Right lobe of liver (tissue), 6 donors: ENCODE measurements around the gene ARPC2. TPM values are rescaled to one million over a fixed set of nuclear protein-coding genes. Genes with fewer than 3 reads are reported as not detected.

Experiments used
- ATAC-seq, 4 donors: fragments of 200-7000 bp; cut with Tn5 transposase; one replicate each; pipeline ENCODE4 v1.9.1; 2020; ENCODE audit warnings: mild to moderate bottlenecking in 4 of 4, moderate library complexity in 4 of 4
- DNase-seq, 3 donors: peaks; one replicate each; pipeline ENCODE4 v3.0.0-alpha.2; 2020
- H3K27ac ChIP-seq, 3 donors: fragments of 200-600 bp; one replicate each; pipeline ENCODE4 v1.8.0; 2022
- H3K27me3 ChIP-seq, 2 donors: fragments of 200-600 bp; one replicate each; pipeline ENCODE4 v1.8.0; 2022
- H3K36me3 ChIP-seq, 4 donors: fragments of 200-600 bp; sonication (generic) in 1 of 4; one replicate each; pipeline versions ENCODE4 v1.5.1 to v1.8.0; 2017 to 2022; ENCODE audit warnings: control low read depth in 1 of 4
- H3K4me1 ChIP-seq, 4 donors: fragments of 200-600 bp; sonication (generic) in 1 of 4; one replicate each; pipeline versions ENCODE4 v1.5.1 to v1.8.0; 2017 to 2022; ENCODE audit warnings: control low read depth in 1 of 4
- H3K4me3 ChIP-seq, 3 donors: fragments of 200-600 bp; one replicate each; pipeline ENCODE4 v1.8.0; 2022
- H3K9me3 ChIP-seq, 4 donors: fragments of 200-600 bp; sonication (generic) in 1 of 4; one replicate each; pipeline versions ENCODE4 v1.5.1 to v1.8.0; 2017 to 2022; ENCODE audit warnings: control low read depth in 1 of 4
- CTCF ChIP-seq, 4 donors: fragments of 200-600 bp in 3 of 4; fragments of 450-650 bp in 1 of 4; IDR thresholded peaks; one replicate each; pipeline versions ENCODE4 v1.5.1 to v1.8.0; 2016 to 2022; ENCODE audit warnings: antibody characterized with exemption in 4 of 4, mild to moderate bottlenecking in 2 of 4
- POLR2A ChIP-seq: fragments of 450-650 bp; IDR thresholded peaks from one replicate; pipeline ENCODE4 v1.6.1; 2017; ENCODE audit warnings: antibody characterized with exemption, mild to moderate bottlenecking
- WGBS: methylation state at CpG from one replicate; pipeline ENCODE4 v1.1.6; 2018; ENCODE audit warnings: low coverage, low lambda C conversion rate; ENCODE audit not compliant: insufficient coverage; ENCODE audit errors: missing lambda C conversion rate; 5-methylcytosine and 5-hydroxymethylcytosine counted together
- intact Hi-C, 2 donors: fragments of 100-400 bp; cut with DNase I; formaldehyde crosslinking; loops; one replicate each; pipeline versions ENCODE4 v1.11.2 to v1.14.1; 2022
- total RNA-seq, 6 experiments: library from RNA; depleted of rRNA in 2 of 6; stranded (reverse); fragments of >200 nt in 2 of 6; fragmentation: NEBNext Ultra II Directional in 3 of 6; extraction: Animal tissue kit (Norgen Biotek cat#: 25700) in 3 of 6; gene quantifications; one replicate each; pipeline versions ENCODE4 v1.1.0 to v1.2.4, GENCODE V29; 2016 to 2023
- donor health status: DM: no; HTN: yes; CAD: no.
- donor health status: DM: no; HTN: no; CAD: no.
- donor health status: DM: no; HTN: no; CAD: no.
- donor health status: DM: no; HTN: yes; CAD: no.
- donor health status: DM: no; HTN: yes; CAD: no.

ARPC2 gene
- total RNA-seq, 6 experiments from 2014 or later = 54.9 to 110 (median 78.1) TPM

GRCh38 chr2:218245214-218245613 is 28.2 kb downstream of the ARPC2 start:
- Histone ChIP-seq H3K27me3 (no peaks in the 10 kb centered on the region), H3K36me3 (peaks cover 12 to 95% (median 36%) of the 10 kb centered on the region in 4 donors), H3K9me3 (no peaks in the 10 kb centered on the region), H3K27ac (no peak overlapping the region), H3K4me1 (no peaks in the 10 kb centered on the region), H3K4me3 (no peak overlapping the region)
- intact Hi-C loops = no loop called here
- 63% methylated on average over 5 of the region's 5 CpGs for WGBS
- ATAC-seq (no peak), DNase-seq (no peak)
- TF ChIP-seq POLR2A (no peak), CTCF (IDR thresholded peaks at IDR 0.05) (no peak)

DNA sequence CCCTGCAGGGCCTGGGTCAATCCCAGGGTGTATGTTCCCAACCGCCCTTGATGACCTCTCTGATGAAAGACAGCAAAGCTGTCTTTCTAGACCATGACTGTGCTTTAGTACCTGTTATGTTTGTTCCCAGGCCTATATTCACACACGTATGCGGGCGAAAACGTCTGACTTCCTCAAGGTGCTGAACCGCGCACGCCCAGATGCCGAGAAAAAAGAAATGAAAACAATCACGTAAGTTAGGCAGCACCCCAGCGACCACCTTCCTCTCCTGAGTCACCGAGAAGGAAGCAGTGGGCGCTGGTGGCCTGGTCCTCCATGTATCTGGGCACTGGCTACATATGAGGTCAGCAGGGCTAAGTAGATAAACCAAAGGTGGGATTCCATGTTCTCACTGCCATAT is 32.7 kb downstream of the ARPC2 start:
- Histone ChIP-seq H3K36me3 (peaks cover 20 to 97% (median 62%) of the 10 kb centered on the region in 4 donors), H3K9me3 (no peaks in the 10 kb centered on the region), H3K27ac (no peak overlapping the region), H3K4me1 (no peaks in the 10 kb centered on the region), H3K4me3 (no peak overlapping the region), H3K27me3 (no peaks in the 10 kb centered on the region)
- intact Hi-C loops = no loop called here
- ATAC-seq (no peak), DNase-seq (no peak)
- TF ChIP-seq POLR2A = no peak
- no peak for TF ChIP-seq CTCF (IDR thresholded peaks at IDR 0.05)
- WGBS = 83% methylated on average over 8 of the region's 13 CpGs

GRCh38 chr2:218252509-218253231 is 35.7 kb downstream of the ARPC2 start:
- TF ChIP-seq POLR2A = no peak
- TF ChIP-seq CTCF (IDR thresholded peaks at IDR 0.05) = no peak
- ATAC-seq = no peak
- Histone ChIP-seq H3K36me3 (peaks cover 20 to 83% (median 57%) of the 10 kb centered on the region in 4 donors), H3K27me3 (no peaks in the 10 kb centered on the region), H3K4me3 (no peak overlapping the region), H3K27ac (no peak overlapping the region), H3K9me3 (no peaks in the 10 kb centered on the region), H3K4me1 (no peaks in the 10 kb centered on the region)
- no peak for DNase-seq
- 86% methylated on average over 5 of the region's 7 CpGs for WGBS
- intact Hi-C loops = no loop called here

GRCh38 chr2:218253232-218253625 is 36.2 kb downstream of the ARPC2 start:
- no peaks in the 10 kb centered on the region for H3K9me3 ChIP-seq
- no peak overlapping the region for H3K4me3 ChIP-seq
- intact Hi-C loops = no loop called here
- DNase-seq (no peak), ATAC-seq (no peak)
- peaks cover 20 to 78% (median 53%) of the 10 kb centered on the region in 4 donors for H3K36me3 ChIP-seq
- H3K4me1 ChIP-seq = no peaks in the 10 kb centered on the region
- no peak for TF ChIP-seq CTCF (IDR thresholded peaks at IDR 0.05)
- TF ChIP-seq POLR2A = no peak
- no peak overlapping the region for H3K27ac ChIP-seq
- 90% methylated on average over 4 of the region's 5 CpGs for WGBS
- no peaks in the 10 kb centered on the region for H3K27me3 ChIP-seq
